ENCODE results near the gene WDR5. TPM values are rescaled to one million over a fixed set of nuclear protein-coding genes. Genes with fewer than 3 reads are reported as not detected.

Gene WDR5
- polyA plus RNA-seq, 1 of the 3 experiments (the other 2 are of a cell fraction), result 36.6 TPM

GRCh38 chr9:134192311-134192950 lies 56.5 kb downstream of the WDR5 start:
- Histone ChIP-seq H3K9ac (no peak overlapping the region), H3K4me1 (ENCODE audit: control insufficient read depth in 1 of 2, insufficient read depth in 2 of 2, low read depth in 1 of 2, low read length in 1 of 2) (no peaks in the 10 kb centered on the region; a peak in 1 of 4 replicates), H3K4me3 (ENCODE audit: low read depth in 2 of 2, low read length in 1 of 2) (no peak overlapping the region), H3K27me3 (ENCODE audit: insufficient read depth) (no peaks in the 10 kb centered on the region), H3K27ac (ENCODE audit: low read depth in 2 of 2, low read length in 1 of 2) (no peak overlapping the region), H3F3A (replicated peaks; ENCODE audit: insufficient read depth) (no peaks in the 10 kb centered on the region), H4K20me1 (ENCODE audit: insufficient read depth) (no peaks in the 10 kb centered on the region), H3K4me2 (no peak overlapping the region), H3K9me2 (no peaks in the 10 kb centered on the region), H2AFZ (ENCODE audit: low read depth) (no peak overlapping the region), H3K36me3 (replicated peaks in 1 of 2; ENCODE audit: control insufficient read depth in 1 of 2, insufficient read depth in 2 of 2, low read length in 1 of 2) (no peaks in the 10 kb centered on the region), H3K9me3 (no peaks in the 10 kb centered on the region), H3K79me2 (ENCODE audit: insufficient read depth) (no peaks in the 10 kb centered on the region)
- TF ChIP-seq REST (IDR thresholded peaks at IDR 0.05; ENCODE audit: low read depth, low read length), result no peak
- no peak for TF ChIP-seq NRF1 (IDR thresholded peaks at IDR 0.05; ENCODE audit: low read depth, low read length)
- no peak for TF ChIP-seq USF1 (IDR thresholded peaks at IDR 0.05; ENCODE audit: borderline replicate concordance, low read depth)
- ChIA-PET POLR2A (no interaction called here), CTCF (interaction anchor here (1.2 to 2.3 kb wide), 3 partner anchors 157 to 257 kb away, joined by 3 to 5 read pairs (median 4); no protein-coding TSS in a partner anchor)
- DNase-seq, result peak; percentile 24
- 48% methylated on average over 8 of the region's 12 CpGs for WGBS (ENCODE audit: low lambda C conversion rate)

GRCh38 chr9:134192951-134193731 lies 57.3 kb downstream of the WDR5 start:
- Histone ChIP-seq H3K4me1 (ENCODE audit: control insufficient read depth in 1 of 2, insufficient read depth in 2 of 2, low read depth in 1 of 2, low read length in 1 of 2) (no peaks in the 10 kb centered on the region; a peak in 1 of 4 replicates), H3F3A (replicated peaks; ENCODE audit: insufficient read depth) (no peaks in the 10 kb centered on the region), H3K4me2 (no peak overlapping the region), H3K36me3 (replicated peaks in 1 of 2; ENCODE audit: control insufficient read depth in 1 of 2, insufficient read depth in 2 of 2, low read length in 1 of 2) (no peaks in the 10 kb centered on the region), H3K9ac (no peak overlapping the region), H3K79me2 (ENCODE audit: insufficient read depth) (no peaks in the 10 kb centered on the region), H2AFZ (ENCODE audit: low read depth) (no peak overlapping the region), H3K27ac (ENCODE audit: low read depth in 2 of 2, low read length in 1 of 2) (no peak overlapping the region), H3K9me2 (no peaks in the 10 kb centered on the region), H4K20me1 (ENCODE audit: insufficient read depth) (no peaks in the 10 kb centered on the region), H3K27me3 (ENCODE audit: insufficient read depth) (no peaks in the 10 kb centered on the region; the same call in 1 of the 2 replicates), H3K4me3 (ENCODE audit: low read depth in 2 of 2, low read length in 1 of 2) (no peak overlapping the region), H3K9me3 (no peaks in the 10 kb centered on the region)
- ChIA-PET POLR2A (no interaction called here), CTCF (interaction anchor here (1.2 to 2.3 kb wide), 2 partner anchors 250 to 256 kb away, joined by 4 to 5 read pairs; no protein-coding TSS in a partner anchor)
- TF ChIP-seq USF2 (IDR thresholded peaks at IDR 0.05; ENCODE audit: borderline replicate concordance, low read depth, low read length), result no peak
- TF ChIP-seq YY1 (IDR thresholded peaks at IDR 0.05; ENCODE audit: low read depth), result no peak
- no peak for TF ChIP-seq NFIC (IDR thresholded peaks at IDR 0.05; ENCODE audit: borderline replicate concordance)
- TF ChIP-seq MXI1 (IDR thresholded peaks at IDR 0.05; ENCODE audit: low read depth, low read length), result no peak
- no peak for TF ChIP-seq NRF1 (IDR thresholded peaks at IDR 0.05; ENCODE audit: low read depth, low read length)
- TF ChIP-seq SIN3A (IDR thresholded peaks at IDR 0.05; ENCODE audit: borderline replicate concordance, low read depth, low read length), result no peak
- no peak for TF ChIP-seq PBX3 (IDR thresholded peaks at IDR 0.05)
- 39% methylated on average over 8 of the region's 21 CpGs for WGBS (ENCODE audit: low lambda C conversion rate)
- peak; percentile 17 for DNase-seq
